HG02798 (cell line): ENCODE results near the gene SGMS2.
"Not testable (repeated sequence)": the region's sequence is repeated elsewhere in the genome, so short reads cannot be mapped to it uniquely, and the experiment has no call there.

Experiments
- ATAC-seq: cut with Tn5 transposase; IDR thresholded peaks from one replicate; pipeline ENCODE4 v1.9.1; 2021; ENCODE audit warnings: mild to moderate bottlenecking; ENCODE audit not compliant: unreplicated experiment, poor library complexity

Gene SGMS2

DNA sequence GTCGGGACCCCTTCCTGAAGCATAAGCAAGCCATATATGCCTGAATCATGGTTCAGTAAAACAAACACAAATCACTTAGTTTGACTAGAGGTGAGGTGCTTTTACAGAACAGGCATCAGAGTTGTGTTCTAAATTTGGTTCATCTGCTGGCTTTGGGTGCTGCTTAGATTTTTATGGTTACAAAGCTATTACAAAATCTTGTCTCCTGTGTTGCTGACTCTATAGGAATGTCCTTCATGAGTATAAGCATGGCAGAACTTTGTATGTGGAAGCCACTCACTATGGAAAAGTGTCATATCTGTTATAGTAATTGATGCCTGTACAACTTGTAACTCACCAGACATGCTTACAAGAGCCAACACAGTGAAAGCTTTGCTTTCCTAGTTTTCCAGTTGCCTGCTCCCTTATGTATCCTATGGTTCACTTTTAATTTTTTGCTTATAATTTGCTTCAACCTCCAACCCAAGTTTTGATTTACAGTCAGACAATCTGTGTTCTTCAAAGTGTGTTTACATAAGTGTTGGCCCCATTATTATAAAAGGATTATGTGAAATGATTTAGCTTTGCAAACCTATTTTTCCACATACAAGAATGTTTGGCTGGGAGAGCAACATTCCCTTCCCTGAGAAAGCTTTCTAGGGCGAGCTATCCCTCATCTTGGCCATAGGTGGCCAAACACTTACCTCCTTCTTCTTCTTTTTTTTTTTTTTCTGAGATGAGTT is 76.6 kb downstream of the SGMS2 start:
- no peak for ATAC-seq

DNA sequence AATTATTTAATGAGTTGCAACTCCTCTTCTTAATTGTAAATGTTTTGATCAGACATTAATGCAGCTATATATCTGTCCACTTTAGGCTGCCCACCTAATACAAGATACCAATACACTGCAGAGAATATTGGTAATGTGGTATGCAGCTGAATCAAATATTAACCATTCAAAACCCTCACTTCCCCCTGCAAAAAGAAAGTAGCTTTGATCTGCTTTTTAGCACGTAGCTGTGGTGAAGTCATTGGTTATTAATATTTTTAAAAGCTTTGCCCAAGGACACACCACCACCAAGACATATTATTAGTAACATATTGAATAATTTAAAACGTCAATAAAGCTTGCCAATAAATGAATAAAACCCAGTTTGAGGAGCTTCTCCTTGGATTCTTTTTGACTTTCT is 78.0 kb downstream of the SGMS2 start:
- ATAC-seq = peak; percentile 81

DNA sequence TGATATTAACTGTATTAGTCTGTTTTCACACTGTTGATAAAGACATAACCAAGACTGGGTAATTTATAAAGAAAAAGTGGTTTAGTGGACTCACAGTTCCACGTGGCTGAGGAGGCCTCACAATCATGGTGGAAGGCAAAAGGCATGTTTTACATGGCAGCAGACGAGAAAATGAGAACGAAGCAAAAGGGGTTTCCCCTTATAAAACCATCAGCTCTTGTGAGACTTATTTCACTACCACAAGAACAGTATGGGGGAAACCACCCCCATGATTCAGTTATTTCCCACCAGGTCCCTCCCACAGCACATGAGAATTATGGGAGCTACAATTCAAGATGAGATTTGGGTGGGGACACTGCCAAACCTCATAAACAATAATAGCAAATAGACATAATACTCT is 80.3 kb downstream of the SGMS2 start:
- ATAC-seq = not testable (repeated sequence)

DNA sequence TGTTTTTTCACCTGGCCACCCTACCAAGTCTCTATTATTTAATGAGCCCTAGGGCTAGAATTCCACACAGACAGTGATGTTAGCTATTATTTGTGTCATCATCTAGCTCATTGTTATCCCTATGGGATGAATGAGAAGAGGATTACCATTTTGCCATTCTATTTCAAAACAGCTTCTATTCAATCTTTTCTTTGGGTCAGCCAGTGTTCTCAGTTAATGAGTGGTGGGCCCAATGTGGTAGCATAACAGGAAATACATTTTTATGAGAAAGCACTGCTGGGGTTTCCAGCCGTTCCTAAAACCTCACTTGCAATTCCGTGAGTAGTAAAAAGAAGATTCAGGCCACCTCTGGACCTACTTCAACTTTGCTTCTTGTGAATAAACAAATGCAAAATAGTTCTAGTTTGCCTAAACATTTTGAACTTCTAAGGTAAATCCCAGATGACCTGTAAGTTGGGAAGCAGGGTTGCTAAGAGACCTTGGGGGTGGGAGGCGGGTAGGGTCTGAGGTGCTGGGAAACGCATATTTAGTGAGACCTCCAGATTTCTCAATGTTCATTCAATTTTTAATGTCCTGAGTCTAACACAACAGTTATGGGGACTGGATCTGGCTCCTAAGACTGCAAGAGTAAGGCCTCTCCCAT is 81.8 kb downstream of the SGMS2 start:
- ATAC-seq = no peak

DNA sequence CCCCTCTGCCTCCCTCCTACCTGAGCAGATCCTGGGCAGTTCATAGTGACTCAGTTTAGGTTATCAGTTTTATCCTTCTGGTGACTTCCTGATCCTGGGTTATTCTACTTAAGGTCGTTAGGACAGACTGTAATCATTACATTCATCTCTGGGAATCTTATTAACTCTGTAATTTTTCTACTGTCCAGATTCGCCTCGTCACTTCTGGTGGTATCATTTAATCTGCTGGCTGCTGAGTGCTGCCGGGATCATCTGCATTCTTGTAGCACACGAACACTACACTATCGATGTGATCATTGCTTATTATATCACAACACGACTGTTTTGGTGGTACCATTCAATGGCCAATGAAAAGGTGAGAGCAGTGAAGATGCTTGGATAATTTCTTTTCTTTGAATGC is 83.6 kb downstream of the SGMS2 start:
- no peak for ATAC-seq

DNA sequence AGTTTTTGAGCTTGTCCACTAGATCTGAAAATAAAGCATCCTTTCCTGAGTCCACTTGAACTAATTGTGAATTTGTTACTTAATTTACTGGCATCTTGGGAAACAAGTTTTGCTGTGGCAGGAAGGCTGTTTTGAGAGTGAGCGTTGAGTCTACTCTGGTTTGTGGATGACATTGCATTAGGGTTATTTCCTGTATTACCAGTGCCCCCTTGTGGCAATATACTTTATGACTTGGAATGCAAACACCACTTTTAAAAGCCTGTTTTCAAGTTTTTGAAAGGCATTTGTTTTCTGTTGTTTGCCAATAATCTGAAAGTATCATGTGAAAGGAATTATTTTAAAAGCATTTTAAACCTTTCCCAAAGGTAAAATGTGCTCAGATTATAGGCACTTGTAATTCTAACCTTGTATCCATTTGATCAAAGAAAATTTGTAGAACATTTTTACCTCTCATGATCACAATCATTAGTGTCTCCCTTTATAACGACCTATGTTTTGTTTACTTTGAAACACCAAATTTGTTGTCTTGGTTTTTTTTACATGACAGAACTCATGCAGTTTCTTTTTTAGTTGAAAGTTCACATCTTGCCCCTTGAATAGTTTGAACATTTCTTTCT is 88.7 kb downstream of the SGMS2 start:
- peak; percentile 84 for ATAC-seq

DNA sequence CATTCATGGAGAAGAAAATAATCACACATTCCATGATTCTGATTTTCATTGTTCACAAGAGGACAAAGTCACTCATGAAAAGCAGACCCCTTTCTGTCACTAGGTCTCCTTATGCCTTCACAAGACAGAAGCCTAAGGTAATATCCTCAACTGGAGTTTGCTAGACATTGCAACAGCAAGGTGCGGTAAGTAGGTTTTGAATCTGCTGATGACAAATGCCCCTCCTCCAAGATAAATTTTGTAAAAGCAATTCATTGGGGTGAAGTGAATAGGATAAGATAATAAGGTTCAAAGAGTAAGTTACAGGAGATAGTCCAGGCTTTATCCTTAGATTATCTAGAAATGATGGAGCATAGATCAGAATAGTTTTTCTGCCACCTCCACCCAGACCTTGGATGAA is 90.5 kb downstream of the SGMS2 start:
- ATAC-seq = no peak

DNA sequence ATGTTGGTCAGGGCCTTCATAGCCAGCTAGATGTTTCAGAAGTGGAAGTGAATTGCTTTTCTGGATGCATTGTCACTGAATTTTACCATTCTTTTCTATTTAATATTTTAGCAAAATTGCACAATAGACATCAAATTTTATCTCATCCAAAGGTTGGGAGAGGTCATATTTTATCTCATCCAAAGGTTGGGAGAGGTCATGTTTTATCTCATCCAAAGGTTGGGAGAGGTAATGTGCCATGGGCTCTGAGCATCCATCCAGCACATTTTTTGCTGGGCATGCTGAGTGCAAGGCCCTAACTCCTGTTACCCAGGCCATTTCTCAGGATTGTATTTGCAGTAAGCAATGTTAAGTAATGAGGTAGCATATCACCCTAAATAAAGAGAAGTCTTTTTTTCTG is 91.9 kb downstream of the SGMS2 start:
- no peak for ATAC-seq

DNA sequence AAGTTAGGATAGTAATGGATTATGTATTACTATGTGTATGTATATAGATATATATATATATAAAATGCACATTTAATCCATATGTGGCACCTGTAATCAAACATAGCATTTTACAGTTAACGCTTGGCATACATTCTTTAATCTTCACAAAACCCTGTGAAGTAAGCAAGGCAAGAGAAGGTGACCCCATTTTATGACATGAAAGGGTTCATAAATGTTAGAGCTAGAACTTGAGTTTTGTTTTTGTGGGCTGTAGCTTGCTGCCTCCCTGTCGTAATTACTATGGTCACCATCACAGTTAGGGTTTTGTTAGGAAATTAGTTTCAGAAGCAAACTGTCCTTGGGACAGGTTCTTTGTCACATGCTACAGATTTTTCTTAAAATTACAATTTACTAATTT is 92.8 kb downstream of the SGMS2 start:
- ATAC-seq = no peak

DNA sequence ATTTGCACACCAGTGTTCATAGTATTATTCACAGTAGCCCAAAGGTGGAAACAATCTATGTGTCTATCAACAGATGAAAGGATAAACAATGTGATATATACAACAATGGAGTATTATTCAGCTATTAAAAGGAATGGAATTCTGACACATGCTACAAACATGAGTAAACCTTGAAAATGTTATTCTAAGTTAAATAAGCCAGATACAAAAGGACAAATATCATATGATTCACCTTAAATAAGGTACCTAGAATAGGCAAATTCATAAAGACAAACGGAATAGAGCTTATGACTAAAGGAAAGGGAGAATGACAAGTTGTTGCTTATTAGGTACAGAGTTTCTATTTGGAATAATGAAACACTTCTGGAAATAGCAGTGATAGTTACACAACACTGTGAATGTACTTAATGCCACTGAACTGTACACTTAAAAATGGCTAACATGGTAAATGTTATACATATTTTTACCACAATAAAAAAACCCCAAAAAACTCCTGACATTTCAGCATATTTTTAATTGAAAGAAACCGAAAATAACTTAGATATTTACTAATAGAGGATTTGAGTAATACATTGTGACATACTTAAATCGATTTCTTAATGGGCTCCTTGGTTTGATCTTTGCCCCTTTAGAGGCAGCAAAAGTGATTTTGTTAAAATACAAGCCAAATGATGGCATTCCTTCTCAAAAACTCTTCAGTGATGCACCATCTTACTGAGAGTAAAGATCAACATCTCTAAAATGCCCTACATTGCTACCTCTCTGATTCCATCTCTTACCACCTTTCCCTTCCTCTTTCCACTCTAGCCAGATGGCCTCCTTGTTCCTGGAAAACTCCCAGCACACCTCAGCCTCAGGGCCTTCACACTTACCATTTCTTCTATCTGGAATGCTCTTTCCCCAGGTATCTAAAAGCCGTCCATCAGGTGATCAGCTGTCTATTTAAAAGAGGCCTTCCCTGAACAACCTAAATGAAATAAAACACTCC is 98.0 kb downstream of the SGMS2 start:
- ATAC-seq = no peak

DNA sequence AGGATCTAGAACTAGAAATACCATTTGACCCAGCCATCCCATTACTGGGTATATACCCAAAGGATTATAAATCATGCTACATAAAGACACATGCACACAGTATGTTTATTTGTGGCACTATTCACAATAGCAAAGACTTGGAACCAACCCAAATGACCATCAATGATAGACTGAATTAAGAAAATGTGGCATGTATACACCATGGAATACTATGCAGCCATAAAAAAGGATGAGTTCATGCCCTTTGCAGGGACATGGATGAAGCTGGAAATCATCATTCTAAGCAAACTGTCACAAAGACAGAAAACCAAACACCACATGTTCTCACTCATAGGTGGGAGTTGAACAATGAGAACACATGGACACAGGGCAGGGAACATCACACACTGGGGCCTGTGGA is 101.0 kb downstream of the SGMS2 start:
- ATAC-seq = not testable (repeated sequence)

DNA sequence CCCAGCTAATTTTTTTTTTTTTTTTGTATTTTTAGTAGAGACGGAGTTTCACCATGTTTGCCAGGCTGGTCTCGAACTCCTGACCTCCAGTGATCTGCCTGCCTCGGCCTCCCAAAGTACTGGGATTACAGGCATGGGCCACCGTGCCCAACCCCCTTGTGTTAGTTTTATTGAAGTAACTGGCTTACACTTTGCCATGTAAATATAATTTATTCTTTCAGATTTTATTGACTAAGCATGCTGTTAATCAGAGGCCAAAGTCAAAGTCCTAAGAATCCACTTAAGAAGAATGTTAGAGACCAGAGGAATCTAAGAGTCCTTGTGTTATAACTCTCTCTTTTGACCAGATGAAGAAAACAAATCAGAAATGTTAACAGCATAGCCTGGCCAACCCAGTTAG is 102.1 kb downstream of the SGMS2 start:
- not testable (repeated sequence) for ATAC-seq

DNA sequence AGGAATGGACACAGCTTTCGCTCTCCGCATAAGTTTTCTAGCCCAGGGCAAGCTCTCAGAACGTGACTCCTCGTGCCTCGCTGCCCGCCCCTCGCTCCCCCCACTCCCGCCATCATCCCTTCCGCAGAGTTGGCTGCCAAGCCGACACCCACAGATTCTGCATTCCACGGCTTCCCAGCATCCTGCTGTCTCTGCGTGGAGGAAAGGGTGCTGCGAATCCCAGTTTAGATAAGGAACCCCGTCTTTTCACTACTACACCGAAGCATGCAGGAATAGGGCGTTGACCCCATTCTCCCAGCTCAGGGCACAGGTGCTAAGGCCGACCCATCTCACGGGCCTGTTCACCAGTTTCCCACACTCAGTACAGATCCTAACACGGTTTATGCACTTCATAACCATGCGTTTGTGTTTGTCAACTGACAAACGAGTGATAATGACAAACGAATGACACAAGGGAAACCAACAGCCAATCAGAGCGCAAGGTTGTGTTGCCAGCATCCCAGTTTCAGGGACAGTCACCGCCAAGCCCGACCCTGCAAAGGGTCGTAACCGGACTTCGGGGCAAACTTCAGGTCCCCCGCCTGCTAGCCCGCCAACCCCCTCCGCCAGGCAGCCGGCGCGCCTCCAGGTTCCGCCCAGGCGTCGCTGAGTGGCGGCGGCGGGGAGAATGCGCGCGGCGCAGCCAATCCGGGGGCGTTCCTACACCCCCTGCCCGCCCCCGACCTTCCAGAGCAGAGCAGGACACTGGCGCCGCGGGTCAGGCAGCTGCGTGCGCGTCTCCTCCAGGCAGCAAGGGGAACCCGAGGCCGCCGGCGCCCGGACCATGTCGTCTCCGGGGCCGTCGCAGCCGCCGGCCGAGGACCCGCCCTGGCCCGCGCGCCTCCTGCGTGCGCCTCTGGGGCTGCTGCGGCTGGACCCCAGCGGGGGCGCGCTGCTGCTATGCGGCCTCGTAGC is 106.4 kb downstream of the SGMS2 start, which contains the start of gene CYP2U1:
CYP2U1 (plus strand) TSS at position 729 of the 954 bp plus-strand sequence; CDS start at position 824, 95 bp downstream.
- peak; percentile 96 for ATAC-seq

DNA sequence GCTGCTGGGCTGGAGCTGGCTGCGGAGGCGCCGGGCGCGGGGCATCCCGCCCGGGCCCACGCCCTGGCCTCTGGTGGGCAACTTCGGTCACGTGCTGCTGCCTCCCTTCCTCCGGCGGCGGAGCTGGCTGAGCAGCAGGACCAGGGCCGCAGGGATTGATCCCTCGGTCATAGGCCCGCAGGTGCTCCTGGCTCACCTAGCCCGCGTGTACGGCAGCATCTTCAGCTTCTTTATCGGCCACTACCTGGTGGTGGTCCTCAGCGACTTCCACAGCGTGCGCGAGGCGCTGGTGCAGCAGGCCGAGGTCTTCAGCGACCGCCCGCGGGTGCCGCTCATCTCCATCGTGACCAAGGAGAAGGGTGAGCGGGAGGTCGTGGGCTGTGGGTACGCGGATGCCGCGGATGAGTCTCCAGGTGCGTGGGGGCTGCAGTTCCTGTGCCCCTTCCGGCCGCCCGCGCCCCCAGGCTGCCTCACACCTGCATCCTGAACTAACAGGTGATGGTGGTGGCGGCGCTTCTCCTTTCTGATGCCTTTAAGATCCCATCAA is 107.1 kb downstream of the SGMS2 start:
- ATAC-seq = no peak

DNA sequence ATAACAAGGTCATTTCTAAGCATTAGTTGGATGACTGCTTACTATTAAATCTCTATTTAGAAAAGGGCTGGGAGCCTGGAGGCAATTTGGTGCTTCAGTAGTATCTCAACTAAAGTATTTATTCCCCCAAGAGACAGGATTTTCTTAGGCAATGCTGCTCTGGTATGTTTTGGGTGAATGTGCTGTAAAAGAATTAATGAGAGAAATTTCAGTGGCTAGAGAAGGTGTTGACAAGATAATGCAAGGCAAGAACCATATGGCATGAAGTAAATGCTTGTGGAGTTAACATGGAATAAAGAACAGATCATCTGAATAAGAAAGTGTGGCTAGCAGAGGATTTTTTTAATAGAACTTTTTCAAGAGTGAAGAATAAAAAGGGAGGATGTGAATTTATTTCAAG is 110.5 kb downstream of the SGMS2 start:
- ATAC-seq = no peak

DNA sequence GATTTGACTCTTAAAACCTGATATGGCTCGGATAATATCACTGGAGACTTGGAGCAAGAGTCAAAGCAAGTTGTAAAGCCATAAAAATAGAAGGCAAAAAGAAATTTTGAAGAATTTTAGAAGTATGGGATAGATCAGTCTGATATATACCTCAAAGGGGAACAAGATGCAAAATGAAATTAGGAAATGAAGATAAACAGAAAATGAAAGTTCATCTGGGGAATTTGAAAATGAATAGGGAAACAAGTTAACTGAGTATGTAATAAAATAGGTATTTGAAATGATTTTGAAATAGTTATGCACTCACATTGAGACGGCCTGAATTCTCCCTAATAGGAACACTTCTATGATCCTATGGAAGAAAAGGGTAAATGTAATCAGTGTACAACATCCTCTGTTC is 112.3 kb downstream of the SGMS2 start:
- peak; percentile 55 for ATAC-seq

DNA sequence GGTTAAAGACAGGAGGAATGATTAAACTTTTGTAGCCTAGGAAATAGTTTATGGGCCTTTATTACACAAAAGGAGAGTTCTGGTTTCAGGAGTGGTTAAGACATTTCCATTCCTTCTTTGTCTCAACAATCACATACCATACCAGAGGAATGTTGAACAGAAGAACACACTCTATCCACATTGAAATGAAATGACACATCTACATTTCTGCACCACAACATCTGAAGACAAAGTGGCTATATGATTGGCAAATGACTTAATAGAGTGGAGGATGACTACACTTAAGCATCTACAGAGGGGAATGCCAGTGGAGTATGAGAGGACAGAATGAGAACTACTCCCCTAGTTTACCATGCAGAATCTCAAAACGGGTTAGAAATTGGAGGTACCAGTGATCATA is 114.6 kb downstream of the SGMS2 start:
- no peak for ATAC-seq

DNA sequence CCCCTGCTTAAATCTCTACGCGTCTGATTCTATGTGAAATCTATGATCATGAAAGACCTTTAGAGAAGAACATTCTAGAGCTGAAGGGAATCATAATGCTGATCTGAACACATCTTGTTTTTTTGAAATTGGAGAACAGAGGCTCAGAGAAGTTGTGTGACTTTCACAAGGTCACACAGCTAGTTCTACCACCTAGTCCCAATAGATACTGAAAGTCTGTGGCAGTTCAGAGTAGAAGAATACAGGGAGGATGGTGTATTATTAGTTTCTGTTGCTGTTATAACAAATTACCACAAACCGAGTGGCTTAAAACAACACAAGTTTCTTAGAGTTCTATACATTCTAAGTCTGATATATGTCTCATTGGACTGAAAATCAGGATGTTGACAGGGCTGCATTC is 121.1 kb downstream of the SGMS2 start:
- ATAC-seq = no peak
